ENCODE data around the gene RAD9A. TPM values are rescaled to one million over a fixed set of nuclear protein-coding genes. Genes with fewer than 3 reads are reported as not detected.

Gene RAD9A
- total and polyA plus RNA-seq, 2 donors, result 9.5 to 35.2 TPM

GRCh38 chr11:67437809-67438157 is 46.0 kb downstream of the RAD9A start:
- Histone ChIP-seq H3K27me3 (ENCODE audit: control insufficient read depth in 2 of 2, insufficient read depth in 1 of 2, low read length in 1 of 2) (no peaks in the 10 kb centered on the region), H3K27ac (ENCODE audit: low read depth in 1 of 2, low read length in 1 of 2) (peak overlapping the region; percentile 94 to 98), H3K36me3 (ENCODE audit: control insufficient read depth in 2 of 2, insufficient read depth in 2 of 2, low read length in 1 of 2) (peaks cover 46 to 50% of the 10 kb centered on the region in 2 donors), H3K4me1 (ENCODE audit: control insufficient read depth in 2 of 2, insufficient read depth in 2 of 2, low read length in 2 of 2) (peaks cover 59 to 84% of the 10 kb centered on the region in 2 donors), H3K9me3 (ENCODE audit: control insufficient read depth in 2 of 2, insufficient read depth in 1 of 2, low read length in 1 of 2) (peaks cover 0 to 11% of the 10 kb centered on the region in 2 donors), H3K4me3 (ENCODE audit: low read length in 2 of 2) (peak overlapping the region; percentile 91 to 96)
- no peak for DNase-seq (ENCODE audit: low read depth in 6 of 9, low spot score in 9 of 9)
- 37% methylated on average over 3 of the region's 3 CpGs for WGBS

- Histone ChIP-seq H3K27ac (ENCODE audit: low read depth in 1 of 2, low read length in 1 of 2) (peak overlapping the region; percentile 94 to 98), H3K4me1 (ENCODE audit: control insufficient read depth in 2 of 2, insufficient read depth in 2 of 2, low read length in 2 of 2) (peaks cover 63 to 86% of the 10 kb centered on the region in 2 donors), H3K27me3 (ENCODE audit: control insufficient read depth in 2 of 2, insufficient read depth in 1 of 2, low read length in 1 of 2) (no peaks in the 10 kb centered on the region), H3K4me3 (ENCODE audit: low read length in 2 of 2) (peak overlapping the region; percentile 91 to 96), H3K36me3 (ENCODE audit: control insufficient read depth in 2 of 2, insufficient read depth in 2 of 2, low read length in 1 of 2) (peaks cover 41 to 45% of the 10 kb centered on the region in 2 donors), H3K9me3 (ENCODE audit: control insufficient read depth in 2 of 2, insufficient read depth in 1 of 2, low read length in 1 of 2) (peaks cover 0 to 11% of the 10 kb centered on the region in 2 donors)
- DNase-seq (ENCODE audit: low read depth in 6 of 9, low spot score in 9 of 9), result peak in 1 of 9 donors; percentile 43
- 92% methylated on average over 41 of the region's 41 CpGs for WGBS
Measured at GRCh38 chr11:67438158-67438902, 46.5 kb downstream of the RAD9A start.

GRCh38 chr11:67439321-67440228 is 47.8 kb downstream of the RAD9A start:
- H3K4me1 ChIP-seq (ENCODE audit: control insufficient read depth in 2 of 2, insufficient read depth in 2 of 2, low read length in 2 of 2), result peaks cover 56 to 82% of the 10 kb centered on the region in 2 donors

GRCh38 chr11:67440229-67441097 is 48.7 kb downstream of the RAD9A start:
- 84% methylated on average over 17 of the region's 17 CpGs for WGBS
- Histone ChIP-seq H3K27ac (ENCODE audit: low read depth in 1 of 2, low read length in 1 of 2) (peak overlapping the region; percentile 86 to 94), H3K4me1 (ENCODE audit: control insufficient read depth in 2 of 2, insufficient read depth in 2 of 2, low read length in 2 of 2) (peaks cover 56 to 82% of the 10 kb centered on the region in 2 donors), H3K9me3 (ENCODE audit: control insufficient read depth in 2 of 2, insufficient read depth in 1 of 2, low read length in 1 of 2) (peaks cover 0 to 11% of the 10 kb centered on the region in 2 donors), H3K27me3 (ENCODE audit: control insufficient read depth in 2 of 2, insufficient read depth in 1 of 2, low read length in 1 of 2) (no peaks in the 10 kb centered on the region), H3K4me3 (ENCODE audit: low read length in 2 of 2) (no peak overlapping the region), H3K36me3 (ENCODE audit: control insufficient read depth in 2 of 2, insufficient read depth in 2 of 2, low read length in 1 of 2) (peaks cover 20 to 25% of the 10 kb centered on the region in 2 donors)
- DNase-seq (ENCODE audit: low read depth in 6 of 9, low spot score in 9 of 9), result peak in 1 of 9 donors; percentile 24

More at GRCh38 chr11:67439321-67440228, 47.8 kb downstream of the RAD9A start:
- H3K4me3 ChIP-seq (ENCODE audit: low read length in 2 of 2), result peak overlapping the region in 1 of 2 donors; percentile 96
- H3K27me3 ChIP-seq (ENCODE audit: control insufficient read depth in 2 of 2, insufficient read depth in 1 of 2, low read length in 1 of 2), result no peaks in the 10 kb centered on the region
- peaks cover 0 to 11% of the 10 kb centered on the region in 2 donors for H3K9me3 ChIP-seq (ENCODE audit: control insufficient read depth in 2 of 2, insufficient read depth in 1 of 2, low read length in 1 of 2)
- peaks cover 29 to 33% of the 10 kb centered on the region in 2 donors for H3K36me3 ChIP-seq (ENCODE audit: control insufficient read depth in 2 of 2, insufficient read depth in 2 of 2, low read length in 1 of 2)
- whole genome bisulfite sequencing, result 88% methylated on average over 31 of the region's 31 CpGs
- H3K27ac ChIP-seq (ENCODE audit: low read depth in 1 of 2, low read length in 1 of 2), result peak overlapping the region; percentile 73 to 94
- peak in 1 of 9 donors; percentile 39 for DNase-seq (ENCODE audit: low read depth in 6 of 9, low spot score in 9 of 9)

GRCh38 chr11:67441098-67441563 is 49.3 kb downstream of the RAD9A start:
- H3K4me3 ChIP-seq (ENCODE audit: low read length in 2 of 2), result no peak overlapping the region

GRCh38 chr11:67441731-67442351 is 50.1 kb downstream of the RAD9A start:
- peaks cover 8 to 17% of the 10 kb centered on the region in 2 donors for H3K36me3 ChIP-seq (ENCODE audit: control insufficient read depth in 2 of 2, insufficient read depth in 2 of 2, low read length in 1 of 2)
- no peak overlapping the region for H3K4me3 ChIP-seq (ENCODE audit: low read length in 2 of 2)
- H3K27me3 ChIP-seq (ENCODE audit: control insufficient read depth in 2 of 2, insufficient read depth in 1 of 2, low read length in 1 of 2), result no peaks in the 10 kb centered on the region
- WGBS, result 88% methylated on average over 28 of the region's 28 CpGs
- peaks cover 58 to 81% of the 10 kb centered on the region in 2 donors for H3K4me1 ChIP-seq (ENCODE audit: control insufficient read depth in 2 of 2, insufficient read depth in 2 of 2, low read length in 2 of 2)
- H3K27ac ChIP-seq (ENCODE audit: low read depth in 1 of 2, low read length in 1 of 2), result peak overlapping the region; percentile 79 to 94
- peak in 1 of 9 donors; percentile 69 for DNase-seq (ENCODE audit: low read depth in 6 of 9, low spot score in 9 of 9)
- peaks cover 0 to 7% of the 10 kb centered on the region in 2 donors for H3K9me3 ChIP-seq (ENCODE audit: control insufficient read depth in 2 of 2, insufficient read depth in 1 of 2, low read length in 1 of 2)

More at GRCh38 chr11:67441098-67441563, 49.3 kb downstream of the RAD9A start:
- 96% methylated on average over 21 of the region's 21 CpGs for WGBS
- Histone ChIP-seq H3K27ac (ENCODE audit: low read depth in 1 of 2, low read length in 1 of 2) (peak overlapping the region; percentile 86 to 94), H3K36me3 (ENCODE audit: control insufficient read depth in 2 of 2, insufficient read depth in 2 of 2, low read length in 1 of 2) (peaks cover 13 to 18% of the 10 kb centered on the region in 2 donors), H3K4me1 (ENCODE audit: control insufficient read depth in 2 of 2, insufficient read depth in 2 of 2, low read length in 2 of 2) (peaks cover 56 to 82% of the 10 kb centered on the region in 2 donors), H3K27me3 (ENCODE audit: control insufficient read depth in 2 of 2, insufficient read depth in 1 of 2, low read length in 1 of 2) (no peaks in the 10 kb centered on the region), H3K9me3 (ENCODE audit: control insufficient read depth in 2 of 2, insufficient read depth in 1 of 2, low read length in 1 of 2) (peaks cover 0 to 11% of the 10 kb centered on the region in 2 donors)
- DNase-seq (ENCODE audit: low read depth in 6 of 9, low spot score in 9 of 9), result peak in 1 of 9 donors; percentile 14

GRCh38 chr11:67442504-67443404 is 51.0 kb downstream of the RAD9A start:
- no peaks in the 10 kb centered on the region for H3K27me3 ChIP-seq (ENCODE audit: control insufficient read depth in 2 of 2, insufficient read depth in 1 of 2, low read length in 1 of 2)
- H3K27ac ChIP-seq (ENCODE audit: low read depth in 1 of 2, low read length in 1 of 2), result peak overlapping the region; percentile 79 to 94
- peaks cover 58 to 76% of the 10 kb centered on the region in 2 donors for H3K4me1 ChIP-seq (ENCODE audit: control insufficient read depth in 2 of 2, insufficient read depth in 2 of 2, low read length in 2 of 2)
- H3K4me3 ChIP-seq (ENCODE audit: low read length in 2 of 2), result peak overlapping the region; percentile 33 to 52
- peaks cover 8 to 17% of the 10 kb centered on the region in 2 donors for H3K36me3 ChIP-seq (ENCODE audit: control insufficient read depth in 2 of 2, insufficient read depth in 2 of 2, low read length in 1 of 2)
- 68% methylated on average over 45 of the region's 45 CpGs for WGBS
- peaks cover 0 to 11% of the 10 kb centered on the region in 2 donors for H3K9me3 ChIP-seq (ENCODE audit: control insufficient read depth in 2 of 2, insufficient read depth in 1 of 2, low read length in 1 of 2)
- DNase-seq (ENCODE audit: low read depth in 6 of 9, low spot score in 9 of 9), result peak in 1 of 9 donors; percentile 37
